Gastrocnemius medialis (tissue), 4 donors: ENCODE measurements around the gene USP14.

Source experiments
- POLR2A ChIP-seq, 2 donors: fragments of 450-650 bp; IDR thresholded peaks; one replicate each; pipeline ENCODE4 v1.6.1; 2017; ENCODE audit warnings: antibody characterized with exemption in 2 of 2, mild to moderate bottlenecking in 2 of 2, moderate library complexity in 2 of 2
- TF ChIP-seq, protein P1 (sequence below), 5 experiments: fragments of 450-650 bp in 3 of 5; fragments of 200-600 bp in 2 of 5; sonication (generic) in 2 of 5; IDR thresholded peaks in 4 of 5; conservative IDR thresholded peaks in 1 of 5; 1 replicate in 4 of 5; 2 replicates in 1 of 5; pipeline ENCODE4 v1.5.1; 2016 to 2019; ENCODE audit warnings: antibody characterized with exemption in 5 of 5, mild to moderate bottlenecking in 3 of 5, moderate library complexity in 3 of 5

DNA sequence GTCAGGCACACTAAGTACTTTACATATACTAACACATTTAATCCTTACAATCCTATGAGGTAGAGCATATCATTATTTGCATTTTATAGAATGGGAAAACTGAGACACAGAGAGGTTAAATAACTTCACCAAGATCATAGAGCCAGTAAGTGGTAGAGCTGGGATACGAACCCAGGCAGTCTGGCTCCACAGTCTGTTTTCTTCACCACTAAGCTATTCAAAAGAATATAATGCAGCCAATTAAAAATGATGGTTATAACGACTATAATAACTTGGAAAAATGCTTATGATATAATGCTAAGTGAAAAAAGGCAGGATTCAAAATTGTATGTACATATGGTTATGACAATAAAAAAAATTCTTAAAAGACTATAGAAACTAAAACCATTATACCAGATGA is 102.2 kb downstream of the USP14 start:
- TF ChIP-seq, protein P1, sequence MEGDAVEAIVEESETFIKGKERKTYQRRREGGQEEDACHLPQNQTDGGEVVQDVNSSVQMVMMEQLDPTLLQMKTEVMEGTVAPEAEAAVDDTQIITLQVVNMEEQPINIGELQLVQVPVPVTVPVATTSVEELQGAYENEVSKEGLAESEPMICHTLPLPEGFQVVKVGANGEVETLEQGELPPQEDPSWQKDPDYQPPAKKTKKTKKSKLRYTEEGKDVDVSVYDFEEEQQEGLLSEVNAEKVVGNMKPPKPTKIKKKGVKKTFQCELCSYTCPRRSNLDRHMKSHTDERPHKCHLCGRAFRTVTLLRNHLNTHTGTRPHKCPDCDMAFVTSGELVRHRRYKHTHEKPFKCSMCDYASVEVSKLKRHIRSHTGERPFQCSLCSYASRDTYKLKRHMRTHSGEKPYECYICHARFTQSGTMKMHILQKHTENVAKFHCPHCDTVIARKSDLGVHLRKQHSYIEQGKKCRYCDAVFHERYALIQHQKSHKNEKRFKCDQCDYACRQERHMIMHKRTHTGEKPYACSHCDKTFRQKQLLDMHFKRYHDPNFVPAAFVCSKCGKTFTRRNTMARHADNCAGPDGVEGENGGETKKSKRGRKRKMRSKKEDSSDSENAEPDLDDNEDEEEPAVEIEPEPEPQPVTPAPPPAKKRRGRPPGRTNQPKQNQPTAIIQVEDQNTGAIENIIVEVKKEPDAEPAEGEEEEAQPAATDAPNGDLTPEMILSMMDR (IDR thresholded peaks at IDR 0.05 in 4 of 5, conservative IDR thresholded peaks at IDR 0.05 in 1 of 5): no peak
- no peak for TF ChIP-seq POLR2A (IDR thresholded peaks at IDR 0.05)
